ENCODE data around the gene GRIN2C. TPM values are rescaled to one million over a fixed set of nuclear protein-coding genes. Genes with fewer than 3 reads are reported as not detected.

The GRIN2C gene
- total and polyA plus RNA-seq, 4 donors, result 0.01 to 0.03 (median 0.02) TPM; not detected in 1

- peak; percentile 98 for ATAC-seq (ENCODE audit: insufficient read depth, low FRiP score)
- WGBS, 2 donors, result 0 to 1% methylated on average over 55 of the region's 55 CpGs
- H3K9ac ChIP-seq (ENCODE audit: insufficient read depth in 1 of 2, low read length in 2 of 2), result peak overlapping the region; percentile 64 to 86
Measured at GRCh38 chr17:74873037-74873873, 13.6 kb upstream of the GRIN2C start.

DNA sequence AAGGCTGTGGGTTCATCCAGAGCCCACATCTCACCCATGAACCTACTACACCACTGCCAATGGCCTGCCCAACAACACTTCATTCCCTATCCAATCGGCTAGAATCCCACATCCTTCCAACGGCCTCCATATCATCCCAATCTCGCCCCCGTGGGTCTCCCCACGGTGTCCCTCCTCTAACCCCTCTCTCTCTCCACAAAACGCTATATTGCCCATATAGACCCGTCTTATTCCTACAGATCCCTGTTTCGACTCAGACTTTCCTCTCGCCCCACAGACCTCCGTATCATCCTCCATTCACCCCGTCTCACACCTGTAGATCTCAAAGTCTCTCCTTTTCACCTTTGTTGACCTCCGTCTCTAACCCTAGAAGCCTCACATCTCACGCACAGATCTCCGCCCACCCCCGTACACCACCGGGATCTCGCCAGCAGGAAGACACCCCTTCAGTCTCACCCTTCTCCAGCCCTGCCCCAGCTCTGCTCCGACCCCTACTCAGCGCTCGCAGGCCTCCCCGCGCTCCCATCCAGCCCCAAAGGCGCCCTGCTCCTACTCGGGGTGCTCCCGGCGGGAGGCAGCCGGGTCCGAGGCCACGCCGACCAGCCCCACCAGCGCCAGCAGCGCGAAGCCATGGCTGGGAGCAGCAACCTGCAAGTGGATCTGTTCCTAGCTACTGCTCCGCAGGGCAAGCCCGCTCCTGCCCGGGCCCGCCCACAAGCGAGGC lies 12.8 kb upstream of the GRIN2C start, which contains the start of gene FDXR:
Gene FDXR (minus strand): TSS at position 682 of the 724 bp plus-strand sequence. CDS start 50 bp downstream, at position 632.
- Histone ChIP-seq H3K27ac (ENCODE audit: low read depth in 1 of 2, low read length in 1 of 2) (peak within 1 kb of the TSS; percentile 93 to 95), H3K9ac (ENCODE audit: insufficient read depth in 1 of 2, low read length in 2 of 2) (peak within 1 kb of the TSS; percentile 64 to 86), H3K9me3 (ENCODE audit: control insufficient read depth in 4 of 4, insufficient read depth in 3 of 4, low read length in 3 of 4) (no peaks in the 10 kb centered on the region), H3K36me3 (ENCODE audit: control insufficient read depth in 4 of 4, insufficient read depth in 4 of 4, low read length in 4 of 4) (no peaks in the 10 kb centered on the region), H3K27me3 (ENCODE audit: control insufficient read depth in 3 of 3, insufficient read depth in 3 of 3, low read length in 2 of 3) (no peaks in the 10 kb centered on the region), H3K4me1 (ENCODE audit: control insufficient read depth in 5 of 5, insufficient read depth in 5 of 5, low read length in 5 of 5) (peaks cover 0 to 18% (median 0%) of the 10 kb centered on the region in 5 donors), H3K4me3 (peak within 1 kb of the TSS; percentile 58)
- DNase-seq, result no peak
- no peak for TF ChIP-seq CTCF (IDR thresholded peaks at IDR 0.05; ENCODE audit: control extremely low read depth, extremely low read depth)
- peak; percentile 9 for ATAC-seq (ENCODE audit: insufficient read depth, low FRiP score)
- 6 to 7% methylated on average over 38 of the region's 38 CpGs for WGBS, 2 donors

More at GRCh38 chr17:74873037-74873873, 13.6 kb upstream of the GRIN2C start:
- peak overlapping the region; percentile 93 to 95 for H3K27ac ChIP-seq (ENCODE audit: low read depth in 1 of 2, low read length in 1 of 2)
- H3K27me3 ChIP-seq (ENCODE audit: control insufficient read depth in 3 of 3, insufficient read depth in 3 of 3, low read length in 2 of 3), result no peaks in the 10 kb centered on the region
- no peaks in the 10 kb centered on the region for H3K9me3 ChIP-seq (ENCODE audit: control insufficient read depth in 4 of 4, insufficient read depth in 3 of 4, low read length in 3 of 4)
- H3K4me1 ChIP-seq (ENCODE audit: control insufficient read depth in 5 of 5, insufficient read depth in 5 of 5, low read length in 5 of 5), result peaks cover 0 to 18% (median 2%) of the 10 kb centered on the region in 5 donors
- no peaks in the 10 kb centered on the region for H3K36me3 ChIP-seq (ENCODE audit: control insufficient read depth in 4 of 4, insufficient read depth in 4 of 4, low read length in 4 of 4)
- peak overlapping the region; percentile 58 for H3K4me3 ChIP-seq
- DNase-seq, result peak; percentile 100
- no peak for TF ChIP-seq CTCF (IDR thresholded peaks at IDR 0.05; ENCODE audit: control extremely low read depth, extremely low read depth)

DNA sequence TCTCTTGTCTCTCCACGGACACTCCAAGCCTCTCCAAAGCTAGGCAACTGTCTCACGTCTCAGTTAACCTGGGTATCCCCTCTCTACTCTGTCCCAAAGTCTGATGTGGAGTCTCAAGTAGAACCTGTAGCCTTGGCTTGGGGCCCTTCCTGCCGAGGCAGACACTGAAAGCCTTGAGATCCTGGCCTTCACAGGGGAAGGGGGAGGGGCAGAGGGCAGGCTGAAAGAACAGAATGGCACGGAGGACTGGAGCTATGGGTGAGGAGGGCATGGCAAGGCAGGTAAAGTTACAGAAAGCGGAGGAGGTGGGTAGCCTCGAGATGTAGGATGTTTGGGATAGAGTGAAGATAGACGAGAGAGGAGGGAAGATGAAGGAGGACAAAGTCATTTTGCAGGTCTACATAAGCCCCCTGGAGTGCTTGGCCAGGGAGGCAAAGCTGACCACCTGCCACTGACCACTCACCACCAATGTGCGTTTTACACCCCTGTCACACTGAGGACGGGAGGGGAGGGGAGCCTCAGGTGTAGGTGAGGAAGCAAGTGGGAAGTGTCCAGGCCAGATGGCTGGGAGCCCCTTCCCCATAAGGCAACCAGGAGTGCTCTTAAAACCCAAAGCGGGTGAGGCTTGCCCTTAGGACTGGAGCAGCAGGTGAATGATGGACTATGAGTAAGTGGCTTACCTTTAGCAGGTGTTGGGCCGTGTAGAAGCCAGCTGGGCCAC lies 11.8 kb upstream of the GRIN2C start:
- H3K9ac ChIP-seq (ENCODE audit: insufficient read depth in 1 of 2, low read length in 2 of 2), result no peak overlapping the region
- H3K4me3 ChIP-seq, result no peak overlapping the region
- TF ChIP-seq CTCF (IDR thresholded peaks at IDR 0.05; ENCODE audit: control extremely low read depth, extremely low read depth), result no peak
- no peak for ATAC-seq (ENCODE audit: insufficient read depth, low FRiP score)
- H3K36me3 ChIP-seq (ENCODE audit: control insufficient read depth in 4 of 4, insufficient read depth in 4 of 4, low read length in 4 of 4), result no peaks in the 10 kb centered on the region
- H3K4me1 ChIP-seq (ENCODE audit: control insufficient read depth in 5 of 5, insufficient read depth in 5 of 5, low read length in 5 of 5), result peaks cover 0 to 18% (median 0%) of the 10 kb centered on the region in 5 donors
- 85 to 87% methylated on average over 11 of the region's 11 CpGs for WGBS, 2 donors
- no peaks in the 10 kb centered on the region for H3K27me3 ChIP-seq (ENCODE audit: control insufficient read depth in 3 of 3, insufficient read depth in 3 of 3, low read length in 2 of 3)
- H3K27ac ChIP-seq (ENCODE audit: low read depth in 1 of 2, low read length in 1 of 2), result no peak overlapping the region
- DNase-seq, result no peak
- no peaks in the 10 kb centered on the region for H3K9me3 ChIP-seq (ENCODE audit: control insufficient read depth in 4 of 4, insufficient read depth in 3 of 4, low read length in 3 of 4)
